GM12872 (cell line): ENCODE results near the gene LYZL6.

Experiments
- TF ChIP-seq, protein P1 (sequence below): IDR thresholded peaks from 3 replicates; pipeline ENCODE4 v1.5.1; 2011; ENCODE audit warnings: low read depth, mild to moderate bottlenecking, low read length, moderate library complexity; ENCODE audit not compliant: insufficient read depth

LYZL6 gene

DNA sequence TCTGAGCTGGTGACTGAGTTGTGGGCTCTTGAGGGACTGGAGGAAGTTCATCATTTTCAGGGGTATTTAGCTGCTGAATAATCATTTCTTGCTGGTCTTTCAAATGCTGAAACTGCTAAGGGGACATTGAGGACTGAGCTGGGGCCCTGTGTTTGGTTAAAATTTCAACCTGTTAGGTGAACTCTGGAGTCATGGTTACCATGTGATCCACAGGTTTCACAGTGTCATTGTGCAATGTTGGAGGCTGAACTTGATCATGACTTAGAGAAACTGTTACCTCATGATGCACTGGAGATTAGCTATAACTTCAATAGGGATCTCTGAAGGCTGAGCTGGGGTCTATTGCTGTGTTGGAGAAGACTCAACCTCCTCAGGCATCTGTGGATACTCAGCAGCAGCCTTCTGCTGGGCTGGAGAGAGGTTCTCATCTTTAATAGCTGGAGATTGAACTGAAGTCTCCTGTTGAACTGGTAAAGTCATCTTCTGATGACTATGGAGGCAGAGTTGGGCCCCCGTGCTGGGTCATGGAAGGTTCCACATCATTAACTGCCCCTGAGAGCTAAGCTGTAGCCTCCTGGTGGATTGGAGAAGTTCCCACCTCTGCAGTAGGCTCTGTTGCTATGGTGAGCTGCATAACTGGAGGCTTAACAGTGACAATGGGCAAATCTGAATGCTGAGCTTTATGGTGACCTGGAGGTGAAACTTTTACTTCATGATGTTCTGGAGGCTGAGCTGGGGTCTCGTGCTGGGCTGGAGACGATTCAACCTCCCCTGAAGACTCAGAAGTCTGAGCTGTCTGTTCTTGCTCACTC lies 28.2 kb downstream of the LYZL6 start:
- TF ChIP-seq, protein P1, sequence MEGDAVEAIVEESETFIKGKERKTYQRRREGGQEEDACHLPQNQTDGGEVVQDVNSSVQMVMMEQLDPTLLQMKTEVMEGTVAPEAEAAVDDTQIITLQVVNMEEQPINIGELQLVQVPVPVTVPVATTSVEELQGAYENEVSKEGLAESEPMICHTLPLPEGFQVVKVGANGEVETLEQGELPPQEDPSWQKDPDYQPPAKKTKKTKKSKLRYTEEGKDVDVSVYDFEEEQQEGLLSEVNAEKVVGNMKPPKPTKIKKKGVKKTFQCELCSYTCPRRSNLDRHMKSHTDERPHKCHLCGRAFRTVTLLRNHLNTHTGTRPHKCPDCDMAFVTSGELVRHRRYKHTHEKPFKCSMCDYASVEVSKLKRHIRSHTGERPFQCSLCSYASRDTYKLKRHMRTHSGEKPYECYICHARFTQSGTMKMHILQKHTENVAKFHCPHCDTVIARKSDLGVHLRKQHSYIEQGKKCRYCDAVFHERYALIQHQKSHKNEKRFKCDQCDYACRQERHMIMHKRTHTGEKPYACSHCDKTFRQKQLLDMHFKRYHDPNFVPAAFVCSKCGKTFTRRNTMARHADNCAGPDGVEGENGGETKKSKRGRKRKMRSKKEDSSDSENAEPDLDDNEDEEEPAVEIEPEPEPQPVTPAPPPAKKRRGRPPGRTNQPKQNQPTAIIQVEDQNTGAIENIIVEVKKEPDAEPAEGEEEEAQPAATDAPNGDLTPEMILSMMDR = no peak

DNA sequence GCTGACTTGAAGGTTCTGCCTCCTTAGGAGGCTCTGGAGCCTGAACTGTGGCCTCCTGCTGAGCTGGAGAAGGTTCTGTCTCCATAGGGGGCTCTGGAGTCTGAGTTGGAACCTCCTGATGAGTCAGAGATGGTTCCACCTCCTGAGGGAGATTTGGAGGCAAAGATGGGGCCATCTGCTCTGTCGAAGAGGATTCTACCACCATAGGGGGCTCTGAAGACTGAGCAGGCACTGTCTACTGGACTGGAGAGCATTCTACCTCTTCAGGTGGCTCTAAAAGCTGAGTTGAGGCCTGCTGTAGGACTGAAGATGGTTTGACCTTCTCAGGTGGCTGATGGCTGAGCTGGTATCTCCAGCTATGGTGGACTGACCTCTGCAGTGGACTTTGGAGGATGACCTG lies 29.2 kb downstream of the LYZL6 start:
- TF ChIP-seq, protein P1 = no peak

DNA sequence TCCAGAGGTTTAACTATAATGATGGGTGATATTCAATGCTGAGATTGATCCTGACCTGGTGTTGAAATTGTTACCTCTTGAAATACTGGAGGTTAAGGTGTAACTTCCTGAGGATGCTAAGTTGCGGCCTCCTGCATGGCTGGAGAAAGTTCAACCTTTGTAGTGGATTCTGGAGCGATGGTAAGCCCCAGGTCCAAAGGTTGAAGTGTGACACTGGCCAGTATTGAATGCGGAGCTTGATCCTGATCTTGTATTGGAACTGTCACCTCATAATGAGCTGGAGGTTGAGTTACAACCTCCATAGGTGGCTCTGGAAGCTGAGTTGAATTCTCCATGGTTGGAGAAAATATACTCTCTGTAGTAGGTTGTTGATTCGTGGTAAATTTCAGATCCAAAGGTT lies 29.9 kb downstream of the LYZL6 start:
- TF ChIP-seq, protein P1 = no peak

DNA sequence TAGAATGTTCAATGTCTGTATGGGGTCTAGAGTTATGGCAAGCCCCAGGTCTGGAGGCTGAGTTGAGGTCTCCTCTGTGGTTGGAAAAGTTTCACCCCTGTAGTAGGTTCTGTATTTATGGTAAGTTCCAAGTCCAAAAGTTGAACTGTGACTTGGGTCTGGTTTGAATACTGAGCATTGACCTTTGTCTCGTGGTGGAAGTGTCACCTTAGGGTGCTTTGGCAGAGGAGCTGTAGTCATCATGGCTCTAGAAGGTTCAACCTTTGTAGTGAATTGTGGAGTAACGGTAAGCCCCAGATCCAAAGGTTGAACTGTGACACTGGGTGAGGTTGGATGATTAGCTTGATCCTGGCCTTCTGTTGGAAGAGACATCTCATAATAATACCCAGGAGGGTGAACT lies 30.6 kb downstream of the LYZL6 start:
- TF ChIP-seq, protein P1 = no peak

DNA sequence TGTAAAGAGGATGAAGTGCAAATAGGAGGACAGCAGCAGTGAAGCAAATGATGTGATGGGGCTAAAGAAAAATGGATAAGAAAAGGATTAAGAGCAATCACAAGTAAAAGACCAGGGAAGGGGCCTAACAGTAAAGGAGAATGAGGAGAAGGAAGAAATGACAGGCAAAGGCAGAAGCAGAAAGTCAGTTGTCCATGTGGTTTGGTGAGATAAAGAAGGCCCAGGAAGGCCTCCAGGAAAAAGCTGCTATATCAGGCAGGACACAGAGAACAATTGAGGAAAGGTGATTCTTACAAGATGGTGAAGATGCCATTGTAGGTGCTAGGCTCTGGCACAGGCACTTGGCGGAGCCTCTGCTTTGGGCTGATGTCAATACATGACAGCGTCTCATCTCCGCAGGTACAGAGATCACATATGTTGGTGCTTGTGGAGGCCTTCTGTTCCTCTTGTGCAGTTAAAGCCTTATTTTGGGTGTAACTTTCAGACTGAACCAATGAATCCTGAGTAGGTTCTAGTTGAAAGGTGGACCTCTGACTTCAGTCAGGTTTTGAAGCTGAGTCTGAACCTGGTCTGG lies 31.1 kb downstream of the LYZL6 start:
- TF ChIP-seq, protein P1 = no peak

DNA sequence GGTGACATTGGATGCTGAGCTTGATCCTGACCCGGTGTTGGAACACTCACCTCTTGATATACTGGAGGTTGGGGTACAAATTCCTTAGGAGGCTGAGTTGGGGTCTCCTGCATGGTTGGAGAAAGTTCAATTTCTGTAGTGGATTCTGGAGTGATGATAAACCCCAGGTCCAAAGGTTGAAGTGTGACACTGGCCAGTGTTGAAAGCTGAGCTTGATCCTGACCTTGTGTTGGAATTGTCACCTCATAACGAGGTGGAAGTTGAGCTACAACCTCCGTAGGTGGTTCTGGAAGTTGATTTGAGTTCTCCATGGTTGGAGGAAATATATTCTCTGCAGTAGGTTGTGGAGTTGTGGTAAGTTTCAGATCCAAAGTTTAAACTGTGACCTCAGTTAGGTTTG lies 34.1 kb downstream of the LYZL6 start:
- TF ChIP-seq, protein P1 = no peak

DNA sequence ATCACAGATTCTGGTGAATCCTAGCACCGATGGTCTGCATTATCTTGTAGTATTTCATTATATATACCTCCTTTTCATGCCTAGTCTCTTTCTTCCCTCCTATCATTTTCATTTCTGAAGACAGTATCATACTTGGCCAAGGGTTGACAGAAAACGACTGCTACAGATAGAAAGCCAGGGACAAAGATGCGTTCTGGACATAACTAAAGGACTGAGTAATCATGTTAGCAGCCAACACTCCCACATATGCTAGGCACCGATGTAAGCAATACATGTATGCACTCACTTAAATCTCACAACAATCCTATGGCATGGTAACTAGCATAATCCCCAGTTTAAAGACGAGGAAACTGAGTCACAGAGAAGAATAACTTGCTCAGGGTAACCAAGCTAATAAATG lies 35.8 kb downstream of the LYZL6 start:
- TF ChIP-seq, protein P1 = no peak
